Activated naive CD4-positive, alpha-beta T cell treated with anti-CD3 and anti-CD28 coated beads for 36 hours (primary cell): ENCODE data around the gene RPS6KB2. TPM values are rescaled to one million over a fixed set of nuclear protein-coding genes. Genes with fewer than 3 reads are reported as not detected.
"Not testable (repeated sequence)": the region's sequence is repeated elsewhere in the genome, so short reads cannot be mapped to it uniquely, and the experiment has no call there.

Source experiments
- CTCF ChIA-PET: fragments of 350-600 bp; sonication (Branson Sonifier 250); formaldehyde crosslinking; loops from one replicate; lab custom pipeline; 2021; ENCODE audit warnings: antibody characterized with exemption; lab: Charles Lee
- DNase-seq: peaks from one replicate; pipeline ENCODE4 v3.0.0-alpha.2; 2020
- H3K27ac Mint-ChIP-seq: one replicate; pipeline ENCODE4 v1.8.0; 2021; ENCODE audit warnings: mild to moderate bottlenecking, mixed read lengths
- H3K27me3 Mint-ChIP-seq: one replicate; pipeline ENCODE4 v1.8.0; 2021; ENCODE audit warnings: low read depth, mixed read lengths
- H3K36me3 Mint-ChIP-seq: one replicate; pipeline ENCODE4 v1.8.0; 2021; ENCODE audit warnings: low read depth, mixed read lengths
- H3K4me1 Mint-ChIP-seq: one replicate; pipeline ENCODE4 v1.8.0; 2021; ENCODE audit warnings: low read depth, mixed read lengths
- H3K4me3 Mint-ChIP-seq: one replicate; pipeline ENCODE4 v1.8.0; 2021; ENCODE audit warnings: mild to moderate bottlenecking, moderate library complexity, mixed read lengths
- H3K9me3 Mint-ChIP-seq: one replicate; pipeline ENCODE4 v1.8.0; 2021; ENCODE audit warnings: mixed read lengths
- intact Hi-C: fragments of 100-400 bp; cut with micrococcal nuclease; formaldehyde crosslinking; loops from one replicate; pipeline ENCODE4 v1.15.1; 2023
- total RNA-seq, 2 experiments: library from RNA; stranded (reverse); gene quantifications; one replicate each; pipeline ENCODE4 v1.2.3, GENCODE V29; 2021

RPS6KB2 gene
- total RNA-seq, 2 experiments from 2014 or later: 50.7 to 51.2 TPM

- Mint-ChIP-seq H3K4me3 (peak overlapping the region; percentile 72), H3K4me1 (peaks cover 53% of the 10 kb centered on the region), H3K9me3 (no peaks in the 10 kb centered on the region), H3K27ac (peak overlapping the region; percentile 67), H3K27me3 (no peaks in the 10 kb centered on the region), H3K36me3 (peaks cover 26% of the 10 kb centered on the region)
- intact Hi-C loops: loop anchor here (5.0 to 10.0 kb wide), 3 partner anchors 133 to 404 kb away; partner anchors contain the start of genes GRK2 and NDUFV1
- DNase-seq: no peak
- CTCF ChIA-PET: interaction anchor here (0.8 to 6.2 kb wide), 10 partner anchors 9 to 161 kb away, joined by 3 to 28 read pairs (median 8); partner anchors contain the start of genes PITPNM1, POLD4 and RAD9A
These were observed 27.9 kb upstream of the RPS6KB2 start for GRCh38 chr11:67400251-67400941.

- Mint-ChIP-seq H3K9me3 (no peaks in the 10 kb centered on the region), H3K4me1 (peaks cover 57% of the 10 kb centered on the region), H3K36me3 (peaks cover 31% of the 10 kb centered on the region), H3K27me3 (no peaks in the 10 kb centered on the region), H3K4me3 (peak overlapping the region; percentile 72), H3K27ac (peak overlapping the region; percentile 67)
- CTCF ChIA-PET: interaction anchor here (0.6 to 6.2 kb wide), 16 partner anchors 9 to 162 kb away, joined by 3 to 28 read pairs (median 4); partner anchors contain the start of genes PITPNM1, POLD4, PTPRCAP and RAD9A
- intact Hi-C loops: loop anchor here (1.0 to 10.0 kb wide), 4 partner anchors 105 to 404 kb away; partner anchors contain the start of genes GRK2 and NDUFV1
- no peak for DNase-seq
These were observed 27.3 kb upstream of the RPS6KB2 start for GRCh38 chr11:67400942-67401494.

GRCh38 chr11:67401495-67402191 is 26.7 kb upstream of the RPS6KB2 start, which contains the start of gene PPP1CA:
PPP1CA (minus strand) TSS chr11:67401858; CDS start chr11:67401782, 76 bp downstream.
- Mint-ChIP-seq H3K4me3 (peak within 1 kb of the TSS; percentile 72), H3K36me3 (peaks cover 35% of the 10 kb centered on the region), H3K27ac (peak within 1 kb of the TSS; percentile 92), H3K9me3 (no peaks in the 10 kb centered on the region), H3K4me1 (peaks cover 60% of the 10 kb centered on the region), H3K27me3 (no peaks in the 10 kb centered on the region)
- intact Hi-C loops: loop anchor here (1.0 to 10.0 kb wide), 8 partner anchors 20 to 403 kb away; partner anchors contain the start of genes GRK2, NDUFV1 and PTPRCAP
- CTCF ChIA-PET: interaction anchor here (0.6 to 6.2 kb wide), 20 partner anchors 10 to 155 kb away, joined by 3 to 28 read pairs (median 4); partner anchors contain the start of genes PITPNM1, POLD4, PTPRCAP and RAD9A
- peak; percentile 91 for DNase-seq

GRCh38 chr11:67402192-67402839 is 26.0 kb upstream of the RPS6KB2 start:
- H3K4me3 Mint-ChIP-seq: peak overlapping the region; percentile 65
- peaks cover 36% of the 10 kb centered on the region for H3K36me3 Mint-ChIP-seq
- not testable (repeated sequence) for H3K9me3 Mint-ChIP-seq, H3K27me3 Mint-ChIP-seq, DNase-seq
- CTCF ChIA-PET: interaction anchor here (0.6 to 6.2 kb wide), 14 partner anchors 10 to 104 kb away, joined by 3 to 28 read pairs (median 6); partner anchors contain the start of genes PITPNM1, PTPRCAP, RAD9A and RPS6KB2
- peaks cover 61% of the 10 kb centered on the region for H3K4me1 Mint-ChIP-seq
- peak overlapping the region; percentile 92 for H3K27ac Mint-ChIP-seq
- intact Hi-C loops: loop anchor here (1.0 to 10.0 kb wide), 7 partner anchors 19 to 402 kb away; partner anchors contain the start of genes GRK2, NDUFV1 and PTPRCAP

- not testable (repeated sequence) for DNase-seq, H3K9me3 Mint-ChIP-seq, H3K27me3 Mint-ChIP-seq
- H3K4me1 Mint-ChIP-seq: peaks cover 61% of the 10 kb centered on the region
- peaks cover 35% of the 10 kb centered on the region for H3K36me3 Mint-ChIP-seq
- H3K27ac Mint-ChIP-seq: peak overlapping the region; percentile 92
- peak overlapping the region; percentile 83 for H3K4me3 Mint-ChIP-seq
- intact Hi-C loops: loop anchor here (1.0 to 10.0 kb wide), 6 partner anchors 25 to 402 kb away; partner anchors contain the start of genes GRK2, NDUFV1, RPS6KB2 and TMEM134
- CTCF ChIA-PET: interaction anchor here (0.6 to 6.2 kb wide), 7 partner anchors 10 to 60 kb away, joined by 3 to 28 read pairs (median 10); partner anchors contain the start of gene RPS6KB2
These were observed 25.2 kb upstream of the RPS6KB2 start for GRCh38 chr11:67403085-67403484.

GRCh38 chr11:67404515-67405195 is 23.6 kb upstream of the RPS6KB2 start:
- DNase-seq: peak; percentile 77
- Mint-ChIP-seq H3K4me1 (peaks cover 63% of the 10 kb centered on the region), H3K36me3 (peaks cover 32% of the 10 kb centered on the region), H3K4me3 (peak overlapping the region; percentile 83), H3K27ac (peak overlapping the region; percentile 92), H3K27me3 (no peaks in the 10 kb centered on the region), H3K9me3 (no peaks in the 10 kb centered on the region)
- intact Hi-C loops: loop anchor here (5.0 to 10.0 kb wide), 3 partner anchors 137 to 400 kb away; partner anchors contain the start of genes GRK2 and NDUFV1
- CTCF ChIA-PET: interaction anchor here (0.7 to 6.2 kb wide), 7 partner anchors 8 to 65 kb away, joined by 3 to 28 read pairs (median 3); partner anchors contain the start of gene RAD9A

GRCh38 chr11:67405196-67405567 is 23.1 kb upstream of the RPS6KB2 start:
- intact Hi-C loops: loop anchor here (10.0 kb wide), 1 partner anchor 400 kb away; no protein-coding TSS in a partner anchor
- no peaks in the 10 kb centered on the region for H3K27me3 Mint-ChIP-seq
- no peaks in the 10 kb centered on the region for H3K9me3 Mint-ChIP-seq
- peak overlapping the region; percentile 92 for H3K27ac Mint-ChIP-seq
- peak overlapping the region; percentile 83 for H3K4me3 Mint-ChIP-seq
- peaks cover 34% of the 10 kb centered on the region for H3K36me3 Mint-ChIP-seq
- peaks cover 66% of the 10 kb centered on the region for H3K4me1 Mint-ChIP-seq
- CTCF ChIA-PET: interaction anchor here (1.2 to 6.2 kb wide), 4 partner anchors 13 to 63 kb away, joined by 3 to 28 read pairs (median 5); partner anchors contain the start of gene RAD9A
- DNase-seq: peak; percentile 55

- H3K36me3 Mint-ChIP-seq: peaks cover 31% of the 10 kb centered on the region
- peak overlapping the region; percentile 92 for H3K27ac Mint-ChIP-seq
- peak overlapping the region; percentile 83 for H3K4me3 Mint-ChIP-seq
- H3K4me1 Mint-ChIP-seq: peaks cover 67% of the 10 kb centered on the region
- H3K27me3 Mint-ChIP-seq: no peaks in the 10 kb centered on the region
- CTCF ChIA-PET: interaction anchor here (1.2 to 6.2 kb wide), 2 partner anchors 13 to 14 kb away, joined by 3 to 28 read pairs; partner anchors contain the start of gene RAD9A
- DNase-seq: no peak
- H3K9me3 Mint-ChIP-seq: no peaks in the 10 kb centered on the region
- intact Hi-C loops: loop anchor here (10.0 kb wide), 1 partner anchor 399 kb away; no protein-coding TSS in a partner anchor
These were observed 22.5 kb upstream of the RPS6KB2 start for GRCh38 chr11:67405688-67406339.

- CTCF ChIA-PET: interaction anchor here (0.8 to 3.0 kb wide), 3 partner anchors 15 to 33 kb away, joined by 3 to 18 read pairs (median 4); partner anchors contain the start of genes CLCF1, PTPRCAP and RAD9A
- H3K4me1 Mint-ChIP-seq: peaks cover 74% of the 10 kb centered on the region
- peaks cover 31% of the 10 kb centered on the region for H3K36me3 Mint-ChIP-seq
- H3K27me3 Mint-ChIP-seq: no peaks in the 10 kb centered on the region
- H3K9me3 Mint-ChIP-seq: no peaks in the 10 kb centered on the region
- H3K27ac Mint-ChIP-seq: peak overlapping the region; percentile 92
- DNase-seq: no peak
- intact Hi-C loops: loop anchor here (10.0 kb wide), 1 partner anchor 398 kb away; no protein-coding TSS in a partner anchor
- peak overlapping the region; percentile 83 for H3K4me3 Mint-ChIP-seq
These were observed 21.8 kb upstream of the RPS6KB2 start for GRCh38 chr11:67406420-67406968.
